Measurements from ENCODE around the gene FGFBP3.

- TF ChIP-seq CTCF (IDR thresholded peaks at IDR 0.05; ENCODE audit: extremely low read depth in 1 of 2, insufficient read depth in 1 of 2, low read depth in 1 of 2, low read length in 2 of 2) (no peak), POLR2A (IDR thresholded peaks at IDR 0.05; ENCODE audit: low read depth, low read length) (no peak)
Observed at GRCh38 chr10:91885362-91886079, 23.8 kb downstream of the FGFBP3 start.

Data from endothelial cell of umbilical vein (primary cell).